Measurements from ENCODE around the gene AFAP1L2. TPM values are rescaled to one million over a fixed set of nuclear protein-coding genes. Genes with fewer than 3 reads are reported as not detected.

Gene AFAP1L2
- polyA plus RNA-seq, 4 donors = 1.1 to 7.7 (median 3.3) TPM

- no peaks in the 10 kb centered on the region for H3K36me3 ChIP-seq (ENCODE audit: control insufficient read depth in 3 of 3, insufficient read depth in 2 of 3, low read depth in 1 of 3, low read length in 3 of 3)
- FAIRE-seq = no peak
- H3K4me3 ChIP-seq (ENCODE audit: low read depth in 1 of 3, low read length in 3 of 3) = no peak overlapping the region
- no peak overlapping the region for H3K27ac ChIP-seq (ENCODE audit: low read depth in 1 of 3, low read length in 2 of 3)
- no peaks in the 10 kb centered on the region for H3K4me1 ChIP-seq (ENCODE audit: control insufficient read depth in 3 of 3, insufficient read depth in 2 of 3, low read depth in 1 of 3, low read length in 2 of 3)
- DNase-seq = no peak
- WGBS, 3 donors = 53 to 68% (median 60%) methylated on average over 3 of the region's 3 CpGs
- H3K9me3 ChIP-seq (ENCODE audit: control insufficient read depth in 2 of 2, insufficient read depth in 1 of 2, low read depth in 1 of 2, low read length in 1 of 2) = no peaks in the 10 kb centered on the region
- peaks cover 0 to 9% (median 0%) of the 10 kb centered on the region in 3 donors for H3K27me3 ChIP-seq (ENCODE audit: control insufficient read depth in 3 of 3, insufficient read depth in 3 of 3, low read length in 3 of 3)
Observed at GRCh38 chr10:114388275-114388674, 16.0 kb downstream of the AFAP1L2 start.

- WGBS, 3 donors = 74 to 85% (median 81%) methylated on average over 4 of the region's 4 CpGs
Observed at GRCh38 chr10:114387784-114388183, 16.5 kb downstream of the AFAP1L2 start.

GRCh38 chr10:114386452-114386851 is 17.9 kb downstream of the AFAP1L2 start:
- 40 to 78% (median 68%) methylated on average over 6 of the region's 6 CpGs for WGBS, 3 donors
- H3K9me3 ChIP-seq (ENCODE audit: control insufficient read depth in 2 of 2, insufficient read depth in 1 of 2, low read depth in 1 of 2, low read length in 1 of 2) = no peaks in the 10 kb centered on the region
- H3K4me1 ChIP-seq (ENCODE audit: control insufficient read depth in 3 of 3, insufficient read depth in 2 of 3, low read depth in 1 of 3, low read length in 2 of 3) = no peaks in the 10 kb centered on the region
- no peak for DNase-seq
- H3K36me3 ChIP-seq (ENCODE audit: control insufficient read depth in 3 of 3, insufficient read depth in 2 of 3, low read depth in 1 of 3, low read length in 3 of 3) = no peaks in the 10 kb centered on the region
- no peaks in the 10 kb centered on the region for H3K27me3 ChIP-seq (ENCODE audit: control insufficient read depth in 3 of 3, insufficient read depth in 3 of 3, low read length in 3 of 3)
- no peak overlapping the region for H3K27ac ChIP-seq (ENCODE audit: low read depth in 1 of 3, low read length in 2 of 3)
- no peak overlapping the region for H3K4me3 ChIP-seq (ENCODE audit: low read depth in 1 of 3, low read length in 3 of 3)
- FAIRE-seq = no peak

More at GRCh38 chr10:114387784-114388183, 16.5 kb downstream of the AFAP1L2 start:
- FAIRE-seq (no peak), DNase-seq (no peak)
- H3K9me3 ChIP-seq (ENCODE audit: control insufficient read depth in 2 of 2, insufficient read depth in 1 of 2, low read depth in 1 of 2, low read length in 1 of 2) = no peaks in the 10 kb centered on the region
- no peaks in the 10 kb centered on the region for H3K4me1 ChIP-seq (ENCODE audit: control insufficient read depth in 3 of 3, insufficient read depth in 2 of 3, low read depth in 1 of 3, low read length in 2 of 3)
- no peak overlapping the region for H3K27ac ChIP-seq (ENCODE audit: low read depth in 1 of 3, low read length in 2 of 3)
- peaks cover 0 to 5% (median 0%) of the 10 kb centered on the region in 3 donors for H3K27me3 ChIP-seq (ENCODE audit: control insufficient read depth in 3 of 3, insufficient read depth in 3 of 3, low read length in 3 of 3)
- H3K4me3 ChIP-seq (ENCODE audit: low read depth in 1 of 3, low read length in 3 of 3) = no peak overlapping the region
- H3K36me3 ChIP-seq (ENCODE audit: control insufficient read depth in 3 of 3, insufficient read depth in 2 of 3, low read depth in 1 of 3, low read length in 3 of 3) = no peaks in the 10 kb centered on the region

- Histone ChIP-seq H3K36me3 (ENCODE audit: control insufficient read depth in 3 of 3, insufficient read depth in 2 of 3, low read depth in 1 of 3, low read length in 3 of 3) (no peaks in the 10 kb centered on the region), H3K27me3 (ENCODE audit: control insufficient read depth in 3 of 3, insufficient read depth in 3 of 3, low read length in 3 of 3) (no peaks in the 10 kb centered on the region), H3K4me1 (ENCODE audit: control insufficient read depth in 3 of 3, insufficient read depth in 2 of 3, low read depth in 1 of 3, low read length in 2 of 3) (no peaks in the 10 kb centered on the region), H3K4me3 (ENCODE audit: low read depth in 1 of 3, low read length in 3 of 3) (no peak overlapping the region), H3K9me3 (ENCODE audit: control insufficient read depth in 2 of 2, insufficient read depth in 1 of 2, low read depth in 1 of 2, low read length in 1 of 2) (no peaks in the 10 kb centered on the region), H3K27ac (ENCODE audit: low read depth in 1 of 3, low read length in 2 of 3) (no peak overlapping the region)
- 79 to 84% (median 80%) methylated on average over 3 of the region's 3 CpGs for WGBS, 3 donors
- FAIRE-seq (no peak), DNase-seq (no peak)
Observed at GRCh38 chr10:114385557-114385956, 18.7 kb downstream of the AFAP1L2 start.

- FAIRE-seq (no peak), DNase-seq (no peak)
- no peaks in the 10 kb centered on the region for H3K27me3 ChIP-seq (ENCODE audit: control insufficient read depth in 3 of 3, insufficient read depth in 3 of 3, low read length in 3 of 3)
- H3K4me1 ChIP-seq (ENCODE audit: control insufficient read depth in 3 of 3, insufficient read depth in 2 of 3, low read depth in 1 of 3, low read length in 2 of 3) = no peaks in the 10 kb centered on the region
- no peak overlapping the region for H3K27ac ChIP-seq (ENCODE audit: low read depth in 1 of 3, low read length in 2 of 3)
- WGBS, 3 donors = 83 to 87% (median 86%) methylated on average over 5 of the region's 5 CpGs
- no peak overlapping the region for H3K4me3 ChIP-seq (ENCODE audit: low read depth in 1 of 3, low read length in 3 of 3)
- no peaks in the 10 kb centered on the region for H3K9me3 ChIP-seq (ENCODE audit: control insufficient read depth in 2 of 2, insufficient read depth in 1 of 2, low read depth in 1 of 2, low read length in 1 of 2)
- no peaks in the 10 kb centered on the region for H3K36me3 ChIP-seq (ENCODE audit: control insufficient read depth in 3 of 3, insufficient read depth in 2 of 3, low read depth in 1 of 3, low read length in 3 of 3)
Observed at GRCh38 chr10:114384601-114385000, 19.7 kb downstream of the AFAP1L2 start.

- H3K27me3 ChIP-seq (ENCODE audit: control insufficient read depth in 3 of 3, insufficient read depth in 3 of 3, low read length in 3 of 3) = no peaks in the 10 kb centered on the region
- no peak overlapping the region for H3K27ac ChIP-seq (ENCODE audit: low read depth in 1 of 3, low read length in 2 of 3)
- no peak overlapping the region for H3K4me3 ChIP-seq (ENCODE audit: low read depth in 1 of 3, low read length in 3 of 3)
- H3K9me3 ChIP-seq (ENCODE audit: control insufficient read depth in 2 of 2, insufficient read depth in 1 of 2, low read depth in 1 of 2, low read length in 1 of 2) = no peaks in the 10 kb centered on the region
- H3K36me3 ChIP-seq (ENCODE audit: control insufficient read depth in 3 of 3, insufficient read depth in 2 of 3, low read depth in 1 of 3, low read length in 3 of 3) = no peaks in the 10 kb centered on the region
- no peak for FAIRE-seq
- no peaks in the 10 kb centered on the region for H3K4me1 ChIP-seq (ENCODE audit: control insufficient read depth in 3 of 3, insufficient read depth in 2 of 3, low read depth in 1 of 3, low read length in 2 of 3)
- 80 to 87% (median 85%) methylated on average over 9 of the region's 9 CpGs for WGBS, 3 donors
- DNase-seq = no peak
Observed at GRCh38 chr10:114384181-114384580, 20.1 kb downstream of the AFAP1L2 start.

GRCh38 chr10:114380797-114381196 is 23.5 kb downstream of the AFAP1L2 start:
- FAIRE-seq = no peak
- Histone ChIP-seq H3K9me3 (ENCODE audit: control insufficient read depth in 2 of 2, insufficient read depth in 1 of 2, low read depth in 1 of 2, low read length in 1 of 2) (no peaks in the 10 kb centered on the region), H3K4me3 (ENCODE audit: low read depth in 1 of 3, low read length in 3 of 3) (no peak overlapping the region), H3K27me3 (ENCODE audit: control insufficient read depth in 3 of 3, insufficient read depth in 3 of 3, low read length in 3 of 3) (no peaks in the 10 kb centered on the region), H3K4me1 (ENCODE audit: control insufficient read depth in 3 of 3, insufficient read depth in 2 of 3, low read depth in 1 of 3, low read length in 2 of 3) (no peaks in the 10 kb centered on the region), H3K27ac (ENCODE audit: low read depth in 1 of 3, low read length in 2 of 3) (no peak overlapping the region), H3K36me3 (ENCODE audit: control insufficient read depth in 3 of 3, insufficient read depth in 2 of 3, low read depth in 1 of 3, low read length in 3 of 3) (no peaks in the 10 kb centered on the region)
- no peak for DNase-seq
- WGBS, 3 donors = 87 to 89% (median 89%) methylated on average over 5 of the region's 5 CpGs

GRCh38 chr10:114380060-114380459 is 24.2 kb downstream of the AFAP1L2 start:
- Histone ChIP-seq H3K27ac (ENCODE audit: low read depth in 1 of 3, low read length in 2 of 3) (peak overlapping the region in 1 of 3 donors; percentile 5), H3K4me3 (ENCODE audit: low read depth in 1 of 3, low read length in 3 of 3) (no peak overlapping the region), H3K9me3 (ENCODE audit: control insufficient read depth in 2 of 2, insufficient read depth in 1 of 2, low read depth in 1 of 2, low read length in 1 of 2) (no peaks in the 10 kb centered on the region), H3K4me1 (ENCODE audit: control insufficient read depth in 3 of 3, insufficient read depth in 2 of 3, low read depth in 1 of 3, low read length in 2 of 3) (no peaks in the 10 kb centered on the region), H3K36me3 (ENCODE audit: control insufficient read depth in 3 of 3, insufficient read depth in 2 of 3, low read depth in 1 of 3, low read length in 3 of 3) (no peaks in the 10 kb centered on the region), H3K27me3 (ENCODE audit: control insufficient read depth in 3 of 3, insufficient read depth in 3 of 3, low read length in 3 of 3) (no peaks in the 10 kb centered on the region)
- FAIRE-seq (no peak), DNase-seq (peak in 1 of 2 donors; percentile 18)
- WGBS, 3 donors = 86 to 98% (median 87%) methylated on average over 1 of the region's 1 CpG

GRCh38 chr10:114379631-114380041 is 24.7 kb downstream of the AFAP1L2 start:
- WGBS, 3 donors = 41 to 81% (median 71%) methylated on average over 4 of the region's 4 CpGs

More at GRCh38 chr10:114379631-114380041, 24.7 kb downstream of the AFAP1L2 start:
- H3K27ac ChIP-seq (ENCODE audit: low read depth in 1 of 3, low read length in 2 of 3) = peak overlapping the region in 1 of 3 donors; percentile 5
- no peaks in the 10 kb centered on the region for H3K27me3 ChIP-seq (ENCODE audit: control insufficient read depth in 3 of 3, insufficient read depth in 3 of 3, low read length in 3 of 3)
- DNase-seq (no peak), FAIRE-seq (no peak)
- no peaks in the 10 kb centered on the region for H3K36me3 ChIP-seq (ENCODE audit: control insufficient read depth in 3 of 3, insufficient read depth in 2 of 3, low read depth in 1 of 3, low read length in 3 of 3)
- H3K4me1 ChIP-seq (ENCODE audit: control insufficient read depth in 3 of 3, insufficient read depth in 2 of 3, low read depth in 1 of 3, low read length in 2 of 3) = no peaks in the 10 kb centered on the region
- H3K9me3 ChIP-seq (ENCODE audit: control insufficient read depth in 2 of 2, insufficient read depth in 1 of 2, low read depth in 1 of 2, low read length in 1 of 2) = no peaks in the 10 kb centered on the region
- H3K4me3 ChIP-seq (ENCODE audit: low read depth in 1 of 3, low read length in 3 of 3) = no peak overlapping the region
